Neural cell (in vitro differentiated cells): ENCODE results near the gene MEIS1. TPM values are rescaled to one million over a fixed set of nuclear protein-coding genes. Genes with fewer than 3 reads are reported as not detected.

Source experiments
- H2AFZ ChIP-seq: fragments of 200-600, 300-800 bp; sonication (generic), shearing (Covaris generic); 2 replicates; pipeline ENCODE4 v1.6.0; 2014; ENCODE audit warnings: low read depth, mild to moderate bottlenecking, antibody characterized with exemption, low read length, moderate library complexity
- H3F3A ChIP-seq: fragments of 200-600 bp; shearing (Covaris generic); 2 replicates; pipeline ENCODE4 v1.6.1; 2016; ENCODE audit warnings: mild to moderate bottlenecking, moderate library complexity, mixed read lengths, antibody characterized with exemption, low read length; ENCODE audit not compliant: insufficient read depth, poor library complexity, severe bottlenecking
- H3K27ac ChIP-seq: fragments of 200-600, 300-800 bp; sonication (generic), shearing (Covaris generic); 2 replicates; pipeline ENCODE4 v1.5.1; 2014; ENCODE audit warnings: mild to moderate bottlenecking, low read length, moderate library complexity
- H3K27me3 ChIP-seq: fragments of 300-800, 200-600 bp; sonication (generic), shearing (Covaris generic); 2 replicates; pipeline ENCODE4 v1.6.0; 2014; ENCODE audit warnings: mild to moderate bottlenecking, low read depth, low read length, moderate library complexity; ENCODE audit not compliant: insufficient read depth
- H3K36me3 ChIP-seq: fragments of 300-800, 200-600 bp; sonication (generic), shearing (Covaris generic); 2 replicates; pipeline ENCODE4 v1.5.1; 2014; ENCODE audit warnings: mild to moderate bottlenecking, antibody characterized with exemption, low read length, moderate library complexity; ENCODE audit not compliant: insufficient read depth
- H3K4me2 ChIP-seq: fragments of 300-800, 200-600 bp; sonication (generic), shearing (Covaris generic); 2 replicates; pipeline ENCODE4 v1.6.0; 2014; ENCODE audit warnings: mild to moderate bottlenecking, low read length
- H3K4me3 ChIP-seq: fragments of 300-800, 200-600 bp; sonication (generic), shearing (Covaris generic); 2 replicates; pipeline ENCODE4 v1.5.1; 2014; ENCODE audit warnings: mild to moderate bottlenecking, low read length, moderate library complexity
- H3K79me2 ChIP-seq: fragments of 200-600 bp; shearing (Covaris generic); replicated peaks from 2 replicates; pipeline ENCODE4 v1.6.0; 2014; ENCODE audit warnings: mild to moderate bottlenecking, low read length, moderate library complexity; ENCODE audit not compliant: insufficient read depth
- H3K9ac ChIP-seq: fragments of 300-800, 200-600 bp; sonication (generic), shearing (Covaris generic); 2 replicates; pipeline ENCODE4 v1.6.1; 2016; ENCODE audit warnings: mild to moderate bottlenecking, low read length, mixed read lengths
- H3K9me2 ChIP-seq: fragments of 200-600 bp; shearing (Covaris generic); 2 replicates; pipeline ENCODE4 v1.6.1; 2016; ENCODE audit warnings: mild to moderate bottlenecking, low read length, mixed read lengths; ENCODE audit not compliant: insufficient read depth
- H3K9me3 ChIP-seq: fragments of 200-600, 300-800 bp; sonication (generic), shearing (Covaris generic); 2 replicates; pipeline ENCODE4 v1.6.1; 2016; ENCODE audit warnings: mild to moderate bottlenecking, mixed run types, low read length, moderate library complexity, mixed read lengths
- H4K20me1 ChIP-seq: fragments of 200-600 bp; shearing (Covaris generic); 2 replicates; pipeline ENCODE4 v1.6.1; 2016; ENCODE audit warnings: mild to moderate bottlenecking, mixed run types; ENCODE audit not compliant: insufficient read depth
- CTCF ChIP-seq: fragments of 450-650 bp; IDR thresholded peaks from 2 replicates; pipeline ENCODE4 v1.5.1; 2014; ENCODE audit warnings: antibody characterized with exemption, mild to moderate bottlenecking, moderate library complexity; ENCODE audit not compliant: poor library complexity, severe bottlenecking
- EP300 ChIP-seq: fragments of 450-650 bp; conservative IDR thresholded peaks from 2 replicates; pipeline ENCODE4 v1.6.1; 2014; ENCODE audit warnings: antibody characterized with exemption, mild to moderate bottlenecking, moderate library complexity; ENCODE audit not compliant: poor library complexity, severe bottlenecking
- EZH2 ChIP-seq: fragments of 200-600, 300-800 bp; shearing (Covaris generic), sonication (generic); IDR thresholded peaks from 2 replicates; pipeline ENCODE4 v1.6.1; 2014; ENCODE audit warnings: antibody characterized with exemption, low read length, borderline replicate concordance, mild to moderate bottlenecking; ENCODE audit not compliant: insufficient read depth, poor library complexity, severe bottlenecking
- MXI1 ChIP-seq: fragments of 450-650 bp; conservative IDR thresholded peaks from 2 replicates; pipeline ENCODE4 v1.6.1; 2014; ENCODE audit warnings: antibody characterized with exemption, mild to moderate bottlenecking; ENCODE audit not compliant: poor library complexity, severe bottlenecking
- POLR2AphosphoS5 ChIP-seq: IDR thresholded peaks from 2 replicates; pipeline ENCODE4 v1.6.1; 2012
- RAD21 ChIP-seq: fragments of 450-650 bp; conservative IDR thresholded peaks from 2 replicates; pipeline ENCODE4 v1.6.1; 2014; ENCODE audit warnings: antibody characterized with exemption, mild to moderate bottlenecking, moderate library complexity
- REST ChIP-seq: IDR thresholded peaks from 2 replicates; pipeline ENCODE4 v1.6.1; 2012; ENCODE audit warnings: borderline replicate concordance
- SMC3 ChIP-seq: fragments of 450-650 bp; conservative IDR thresholded peaks from 2 replicates; pipeline ENCODE4 v1.6.1; 2014; ENCODE audit warnings: antibody characterized with exemption, mild to moderate bottlenecking, moderate library complexity; ENCODE audit not compliant: poor library complexity
- TAF1 ChIP-seq: IDR thresholded peaks from 2 replicates; pipeline ENCODE4 v1.6.1; 2012; ENCODE audit warnings: low read depth
- polyA plus RNA-seq: library from polyadenylated mRNA; depleted of rRNA; stranded (reverse); fragments of >200 nt; gene quantifications from 2 replicates; pipeline ENCODE4 v1.2.3, GENCODE V29; 2014

Gene MEIS1
- polyA plus RNA-seq, 1 donor from 2014 or later = 46.5 TPM

GRCh38 chr2:66566726-66567399 lies 131.9 kb downstream of the MEIS1 start:
- no peaks in the 10 kb centered on the region for H3K9me3 ChIP-seq

GRCh38 chr2:66567729-66568128 lies 132.8 kb downstream of the MEIS1 start:
- no peak overlapping the region for H3K27ac ChIP-seq
- no peaks in the 10 kb centered on the region for H3K27me3 ChIP-seq
- H3K9me3 ChIP-seq = no peaks in the 10 kb centered on the region
- H3K9ac ChIP-seq = no peak overlapping the region
- H2AFZ ChIP-seq = no peak overlapping the region
- H4K20me1 ChIP-seq = no peaks in the 10 kb centered on the region
- no peaks in the 10 kb centered on the region for H3K9me2 ChIP-seq
- H3F3A ChIP-seq = peaks cover 15% of the 10 kb centered on the region
- TF ChIP-seq EZH2 = no peak
- no peak for TF ChIP-seq CTCF
- no peak for TF ChIP-seq TAF1
- TF ChIP-seq SMC3 = no peak
- no peaks in the 10 kb centered on the region for H3K36me3 ChIP-seq
- H3K4me2 ChIP-seq = no peak overlapping the region
- H3K4me3 ChIP-seq = no peak overlapping the region
- H3K79me2 ChIP-seq = no peaks in the 10 kb centered on the region

More at GRCh38 chr2:66566726-66567399, 131.9 kb downstream of the MEIS1 start:
- no peak overlapping the region for H3K27ac ChIP-seq
- H4K20me1 ChIP-seq = no peaks in the 10 kb centered on the region
- H3K4me2 ChIP-seq = no peak overlapping the region
- no peak overlapping the region for H3K9ac ChIP-seq
- H2AFZ ChIP-seq = no peak overlapping the region
- H3K79me2 ChIP-seq = no peaks in the 10 kb centered on the region
- H3K4me3 ChIP-seq = no peak overlapping the region
- no peaks in the 10 kb centered on the region for H3K27me3 ChIP-seq
- no peak for TF ChIP-seq REST
- no peak for TF ChIP-seq POLR2AphosphoS5
- TF ChIP-seq MXI1 = no peak
- no peak for TF ChIP-seq EZH2
- TF ChIP-seq EP300 = no peak
- TF ChIP-seq CTCF = no peak
- no peak for TF ChIP-seq RAD21
- no peak for TF ChIP-seq SMC3
- no peak for TF ChIP-seq TAF1
- peaks cover 13% of the 10 kb centered on the region for H3F3A ChIP-seq
- H3K36me3 ChIP-seq = no peaks in the 10 kb centered on the region
- no peaks in the 10 kb centered on the region for H3K9me2 ChIP-seq
